HepG2 (cell line): ENCODE measurements around the gene KRT15. TPM values are rescaled to one million over a fixed set of nuclear protein-coding genes. Genes with fewer than 3 reads are reported as not detected.
A peak's percentile ranks its signal among the peaks of the same experiment; 100 is the strongest.

Source experiments
- ATAC-seq: fragments of 200-7000 bp; cut with Tn5 transposase; 3 replicates; pipeline ENCODE4 v1.9.1; 2020; ENCODE audit warnings: mild to moderate bottlenecking, moderate library complexity
- BruUV-seq: library from RNA; stranded (reverse); fragments of 400-500 nt; replicated peaks from 2 replicates; lab custom pipeline; 2021; lab: Mats Ljungman, UMichigan
- CTCF ChIA-PET: fragments of 300-600 bp; formaldehyde crosslinking; extraction: SDS; loops from one replicate; lab custom pipeline; 2021; ENCODE audit warnings: low total read pairs, inconsistent platforms, low intra/inter-chr PET ratio; lab: Yijun Ruan, JAX
- POLR2A ChIA-PET: fragments of 350-600 bp; sonication (Branson Sonifier 250); formaldehyde crosslinking; loops from one replicate; lab custom pipeline; 2020; ENCODE audit warnings: antibody characterized with exemption, inconsistent platforms; lab: Yijun Ruan, JAX
- DNase-seq: peaks from one replicate; pipeline ENCODE4 v3.0.0-alpha.2; 2015; ENCODE audit warnings: low spot score
- FAIRE-seq: peaks from 3 replicates; lab custom pipeline; 2011; peaks lifted over from hg19 to GRCh38; lab: Jason Lieb, UNC
- H2AFZ ChIP-seq: one replicate; pipeline ENCODE4 v1.6.1; 2011; ENCODE audit warnings: low read length, inconsistent platforms
- H3K27ac ChIP-seq: fragments of 300-600 bp; 3 replicates; pipeline ENCODE4 v1.8.0; 2011; ENCODE audit warnings: mixed run types, mild to moderate bottlenecking, mixed read lengths, low read length, inconsistent platforms; ENCODE audit not compliant: insufficient read depth; ENCODE audit errors: extremely low read length
- H3K27me3 ChIP-seq, 2 experiments: fragments of 200-600 bp in 1 of 2; 2 replicates in 1 of 2; 3 replicates in 1 of 2; pipeline versions ENCODE4 v1.6.0 to v1.8.0; 2011; ENCODE audit warnings: low read length in 2 of 2, mild to moderate bottlenecking in 2 of 2, moderate library complexity in 2 of 2, inconsistent platforms in 1 of 2; ENCODE audit not compliant: insufficient read depth in 2 of 2, control insufficient read depth in 1 of 2
- H3K36me3 ChIP-seq, 2 experiments: fragments of 200-600 bp in 1 of 2; replicated peaks in 1 of 2; 2 replicates in 1 of 2; 3 replicates in 1 of 2; pipeline versions ENCODE4 v1.5.1 to v1.8.0; 2011; ENCODE audit warnings: low read length in 2 of 2, inconsistent platforms in 1 of 2; ENCODE audit not compliant: insufficient read depth in 2 of 2, control insufficient read depth in 1 of 2
- H3K4me1 ChIP-seq: 2 replicates; pipeline ENCODE4 v1.5.1; 2012; ENCODE audit warnings: low read length, inconsistent platforms; ENCODE audit not compliant: insufficient read depth
- H3K4me2 ChIP-seq: 2 replicates; pipeline ENCODE4 v1.6.0; 2011; ENCODE audit warnings: low read depth, low read length, inconsistent platforms
- H3K4me3 ChIP-seq, 3 experiments: fragments of 200-600 bp in 1 of 3; sonication (generic), shearing (Covaris generic) in 1 of 3; replicated peaks in 1 of 3; 2 replicates each; pipeline ENCODE4 v1.5.1; 2011 to 2016; ENCODE audit warnings: low read length in 3 of 3, inconsistent platforms in 2 of 3, low read depth in 2 of 3, mild to moderate bottlenecking in 2 of 3, control low read depth in 1 of 3, mixed read lengths in 1 of 3; ENCODE audit not compliant: insufficient read depth in 1 of 3
- H3K79me2 ChIP-seq: one replicate; pipeline ENCODE4 v1.6.1; 2011; ENCODE audit warnings: low read length, inconsistent platforms; ENCODE audit not compliant: insufficient read depth
- H3K9ac ChIP-seq: 2 replicates; pipeline ENCODE4 v1.6.0; 2011; ENCODE audit warnings: mild to moderate bottlenecking, low read depth, low read length, inconsistent platforms; ENCODE audit not compliant: insufficient read depth
- H3K9me3 ChIP-seq: 2 replicates; pipeline ENCODE4 v1.5.1; 2012; ENCODE audit warnings: mild to moderate bottlenecking, low read length
- H4K20me1 ChIP-seq: 2 replicates; pipeline ENCODE4 v1.6.0; 2011; ENCODE audit warnings: inconsistent platforms, mild to moderate bottlenecking, low read length, moderate library complexity; ENCODE audit not compliant: insufficient read depth
- FOXP4 ChIP-seq: sonication (generic); formaldehyde crosslinking; IDR thresholded peaks from 2 replicates; pipeline ENCODE4 v1.4.0; 2020; ENCODE audit warnings: missing genetic modification reagents
- RAD21 ChIP-seq: fragments of 450-650 bp; formaldehyde crosslinking; IDR thresholded peaks from 2 replicates; pipeline ENCODE4 v1.5.0; 2020; ENCODE audit warnings: mild to moderate bottlenecking
- RELA ChIP-seq: sonication (generic); formaldehyde crosslinking; IDR thresholded peaks from 2 replicates; pipeline ENCODE4 v1.4.0; 2020; ENCODE audit warnings: missing genetic modification reagents
- TEAD3 ChIP-seq: optimal IDR thresholded peaks from 2 replicates; pipeline ENCODE3; 2016; ENCODE audit warnings: borderline replicate concordance
- ZFP91 ChIP-seq: sonication (generic); formaldehyde crosslinking; IDR thresholded peaks from 2 replicates; pipeline ENCODE4 v1.9.0; 2022; ENCODE audit warnings: missing genetic modification reagents, mild to moderate bottlenecking, borderline replicate concordance
- ZNF263 ChIP-seq: sonication (generic); formaldehyde crosslinking; IDR thresholded peaks from 2 replicates; pipeline ENCODE4 v1.4.0; 2020; ENCODE audit warnings: missing genetic modification reagents
- ZNF331 ChIP-seq: sonication (generic); formaldehyde crosslinking; IDR thresholded peaks from 2 replicates; pipeline ENCODE4 v1.4.0; 2020; ENCODE audit warnings: missing genetic modification reagents
- ZNF501 ChIP-seq: sonication (generic); formaldehyde crosslinking; IDR thresholded peaks from 2 replicates; pipeline ENCODE4 v1.5.1; 2020; ENCODE audit warnings: mild to moderate bottlenecking, moderate library complexity, missing genetic modification reagents
- ZNF879 ChIP-seq: sonication (generic); formaldehyde crosslinking; IDR thresholded peaks from 2 replicates; pipeline ENCODE4 v1.8.1; 2023; ENCODE audit warnings: missing genetic modification reagents
- WGBS: methylation state at CpG from one replicate; pipeline ENCODE4 v1.1.6; 2017; ENCODE audit warnings: low lambda C conversion rate; 5-methylcytosine and 5-hydroxymethylcytosine counted together
- in situ Hi-C: cut with HindIII; loops from 2 replicates; pipeline ENCODE4 v1.10.0; 2017; ENCODE audit warnings: low pct_unique_long_range_greater_than_20kb; ENCODE audit not compliant: extremely low pct_ligation_motif_present
- intact Hi-C: fragments of 100-400 bp; cut with micrococcal nuclease; formaldehyde crosslinking; loops from one replicate; pipeline ENCODE4 v1.10.0; 2022; ENCODE audit not compliant: unreplicated experiment
- polyA plus RNA-seq, 8 experiments: library from polyadenylated mRNA; depleted of rRNA in 3 of 8; stranded (reverse) in 7 of 8; unstranded in 1 of 8; fragments of >200 nt; fragmentation: Illumina TruSeq in 4 of 8; extraction: Trizol in 4 of 8; gene quantifications; 2 replicates each; pipeline versions ENCODE4 v1.2.1 to v1.2.3, GENCODE V29; 2011 to 2016; ENCODE audit warnings: low read depth in 4 of 8, missing spikeins in 1 of 8, mixed read lengths in 1 of 8; ENCODE audit not compliant: insufficient read depth in 1 of 8
- total RNA-seq, 5 experiments: library from RNA; depleted of rRNA; stranded (reverse); fragments of >200 nt; fragmentation: Illumina TruSeq; extraction: Trizol; gene quantifications; 2 replicates each; pipeline ENCODE4 v1.2.3, GENCODE V29; 2016; ENCODE audit warnings: low read depth in 1 of 5
- TF ChIP-seq, protein P1 (sequence below): sonication (generic); formaldehyde crosslinking; IDR thresholded peaks from 2 replicates; pipeline ENCODE4 v1.9.0; 2022; ENCODE audit warnings: low read depth, missing genetic modification reagents

Gene KRT15
- total and polyA plus RNA-seq, 2 of the 13 experiments (the other 11 are each of a cell fraction or from before 2014, with no cell fraction given), result 0.46 to 0.63 TPM

DNA sequence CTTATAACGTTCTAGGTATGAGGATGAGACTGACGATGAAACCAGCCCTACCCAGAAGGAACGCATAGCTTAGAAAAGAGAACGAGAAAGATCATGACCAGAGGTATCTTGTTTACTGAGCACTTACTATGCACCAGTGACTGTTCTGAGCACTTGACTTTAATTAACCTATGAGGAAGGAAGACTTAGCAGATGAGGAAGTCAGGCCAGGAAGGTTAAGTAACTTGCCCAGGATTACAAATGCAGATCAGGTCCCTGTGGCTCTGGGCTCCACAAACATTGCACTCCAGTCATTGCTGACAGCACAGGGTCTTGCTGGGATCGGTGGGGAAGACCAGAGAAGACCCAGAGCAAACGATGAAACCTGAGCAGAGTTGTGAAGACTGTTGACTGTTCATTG, 20.4 kb downstream of the KRT15 start:
- ChIA-PET CTCF (no interaction called here), POLR2A (no interaction called here)
- intact Hi-C loops (no loop called here), in situ Hi-C loops (no loop called here)
- 15% methylated on average over 6 of the region's 6 CpGs for WGBS
- no peak overlapping the region for H3K9ac ChIP-seq
- H3K4me1 ChIP-seq, result peaks cover 8% of the 10 kb centered on the region
- no peaks in the 10 kb centered on the region for H4K20me1 ChIP-seq
- H2AFZ ChIP-seq, result no peak overlapping the region
- ATAC-seq, result no peak
- no peaks in the 10 kb centered on the region for H3K79me2 ChIP-seq
- H3K4me2 ChIP-seq, result no peak overlapping the region
- TF ChIP-seq ZNF879, result no peak
- DNase-seq, result no peak
- no peaks in the 10 kb centered on the region for H3K9me3 ChIP-seq
- peaks cover 7 to 34% of the 10 kb centered on the region in 2 experiments; a peak in 4 of 5 replicates for H3K27me3 ChIP-seq
- H3K4me3 ChIP-seq, result no peak overlapping the region
- no peak overlapping the region for H3K27ac ChIP-seq
- no peaks in the 10 kb centered on the region for H3K36me3 ChIP-seq
- no TSS peak for BruUV-seq
- FAIRE-seq, result no peak

DNA sequence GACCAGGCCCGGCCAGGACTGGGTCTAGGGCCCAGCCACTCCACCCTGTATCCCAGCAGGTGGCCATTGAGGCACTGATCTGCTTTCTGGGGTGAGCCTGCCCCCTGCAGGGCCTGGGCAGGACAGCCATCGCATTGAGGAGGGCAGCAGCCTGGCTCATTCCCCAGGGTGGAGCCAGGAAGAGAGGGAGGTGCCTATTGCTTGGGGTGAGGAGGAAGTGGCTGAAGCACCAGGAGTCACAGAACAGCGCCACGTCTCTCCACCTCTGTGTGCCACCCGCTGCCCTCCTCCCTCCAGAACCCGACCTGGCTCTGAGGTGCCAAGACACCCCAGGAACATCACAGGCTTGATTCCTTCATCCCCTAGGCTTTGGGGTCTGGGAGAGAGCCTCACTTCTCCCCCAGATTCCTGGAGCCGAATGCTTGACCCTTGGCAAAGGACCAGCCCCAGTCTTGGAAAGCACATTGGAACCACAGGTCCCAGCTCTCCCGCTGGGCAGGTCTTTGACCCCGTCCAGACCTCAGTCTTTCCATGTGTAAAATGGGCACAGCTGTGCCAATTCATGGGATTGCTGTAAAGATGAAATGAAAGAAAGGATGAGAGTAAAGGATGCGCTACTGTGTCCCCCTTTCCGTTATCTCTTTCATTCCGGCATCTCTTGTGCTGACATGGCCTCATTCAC, 21.7 kb downstream of the KRT15 start:
- Histone ChIP-seq H3K9me3 (no peaks in the 10 kb centered on the region), H3K27me3 (peaks cover 5 to 33% of the 10 kb centered on the region in 2 experiments; a peak in 4 of 5 replicates), H4K20me1 (no peaks in the 10 kb centered on the region), H3K4me3 (peak overlapping the region in 1 of 3 experiments; percentile 37; a peak in 1 of 6 replicates), H3K4me2 (peak overlapping the region; percentile 57), H2AFZ (peak overlapping the region; percentile 50), H3K4me1 (peaks cover 18% of the 10 kb centered on the region), H3K36me3 (no peaks in the 10 kb centered on the region), H3K79me2 (no peaks in the 10 kb centered on the region), H3K27ac (no peak overlapping the region), H3K9ac (no peak overlapping the region)
- 43% methylated on average over 8 of the region's 12 CpGs for WGBS
- in situ Hi-C loops (no loop called here), intact Hi-C loops (no loop called here)
- ChIA-PET POLR2A (no interaction called here), CTCF (interaction anchor here (0.6 to 1.4 kb wide), 3 partner anchors 10 to 587 kb away, joined by 3 to 5 read pairs (median 4); no protein-coding TSS in a partner anchor)
- ATAC-seq (peak; percentile 95), FAIRE-seq (peak; percentile 89), DNase-seq (peak; percentile 86)
- BruUV-seq, result no TSS peak
- TF ChIP-seq, protein P1, sequence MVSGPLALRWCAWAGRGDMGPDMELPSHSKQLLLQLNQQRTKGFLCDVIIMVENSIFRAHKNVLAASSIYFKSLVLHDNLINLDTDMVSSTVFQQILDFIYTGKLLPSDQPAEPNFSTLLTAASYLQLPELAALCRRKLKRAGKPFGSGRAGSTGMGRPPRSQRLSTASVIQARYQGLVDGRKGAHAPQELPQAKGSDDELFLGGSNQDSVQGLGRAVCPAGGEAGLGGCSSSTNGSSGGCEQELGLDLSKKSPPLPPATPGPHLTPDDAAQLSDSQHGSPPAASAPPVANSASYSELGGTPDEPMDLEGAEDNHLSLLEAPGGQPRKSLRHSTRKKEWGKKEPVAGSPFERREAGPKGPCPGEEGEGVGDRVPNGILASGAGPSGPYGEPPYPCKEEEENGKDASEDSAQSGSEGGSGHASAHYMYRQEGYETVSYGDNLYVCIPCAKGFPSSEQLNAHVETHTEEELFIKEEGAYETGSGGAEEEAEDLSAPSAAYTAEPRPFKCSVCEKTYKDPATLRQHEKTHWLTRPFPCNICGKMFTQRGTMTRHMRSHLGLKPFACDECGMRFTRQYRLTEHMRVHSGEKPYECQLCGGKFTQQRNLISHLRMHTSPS (CRISPR knock-in tag), result 0 out of 2 replicates have a peak, but pooled peaks have one; percentile 58
- TF ChIP-seq RELA (CRISPR knock-in tag), result no peak
- TF ChIP-seq ZFP91 (CRISPR knock-in tag), result 0 out of 2 replicates have a peak, but pooled peaks have one; percentile 30
- peak; percentile 52 for TF ChIP-seq TEAD3 (CRISPR knock-in tag)
- TF ChIP-seq ZNF501 (CRISPR knock-in tag), result 0 out of 2 replicates have a peak, but pooled peaks have one; percentile 26
- peak; percentile 33; the same call in 1 of the 2 replicates for TF ChIP-seq FOXP4 (CRISPR knock-in tag)
- peak; percentile 83 for TF ChIP-seq RAD21
- 0 out of 2 replicates have a peak, but pooled peaks have one; percentile 30 for TF ChIP-seq ZNF331 (CRISPR knock-in tag)
- 0 out of 2 replicates have a peak, but pooled peaks have one; percentile 16 for TF ChIP-seq ZNF263
